Spleen (tissue), 11 donors: ENCODE measurements around the gene TMEM147. TPM values are rescaled to one million over a fixed set of nuclear protein-coding genes. Genes with fewer than 3 reads are reported as not detected.

Source experiments
- DNase-seq: peaks from one replicate; pipeline ENCODE4 v3.0.0-alpha.2; 2020
- H3K27ac ChIP-seq, 8 donors: fragments of 200-600 bp; sonication (generic) in 7 of 8; 1 replicate in 4 of 8; 2 replicates in 4 of 8; pipeline versions ENCODE4 v1.5.0 to v1.8.0; 2016 to 2021; ENCODE audit warnings: inconsistent platforms in 4 of 8, mild to moderate bottlenecking in 4 of 8, moderate library complexity in 1 of 8
- H3K27me3 ChIP-seq, 7 donors: fragments of 200-600 bp; sonication (generic) in 6 of 7; replicated peaks in 1 of 7; 1 replicate in 4 of 7; 2 replicates in 3 of 7; pipeline versions ENCODE4 v1.5.0 to v1.8.0; 2016 to 2021; ENCODE audit warnings: inconsistent platforms in 3 of 7, mild to moderate bottlenecking in 1 of 7
- H3K36me3 ChIP-seq, 6 donors: fragments of 200-600 bp; sonication (generic) in 5 of 6; 1 replicate in 4 of 6; 2 replicates in 2 of 6; pipeline versions ENCODE4 v1.5.0 to v1.8.0; 2016 to 2021; ENCODE audit warnings: inconsistent platforms in 2 of 6
- H3K4me1 ChIP-seq, 6 donors: fragments of 200-600 bp; sonication (generic) in 5 of 6; 1 replicate in 3 of 6; 2 replicates in 3 of 6; pipeline versions ENCODE4 v1.5.0 to v1.8.0; 2016 to 2021; ENCODE audit warnings: inconsistent platforms in 3 of 6
- H3K4me3 ChIP-seq, 8 donors: fragments of 200-600 bp; sonication (generic) in 7 of 8; 1 replicate in 4 of 8; 2 replicates in 4 of 8; pipeline versions ENCODE4 v1.5.0 to v1.8.0; 2016 to 2021; ENCODE audit warnings: inconsistent platforms in 4 of 8, mild to moderate bottlenecking in 4 of 8, moderate library complexity in 2 of 8
- H3K9me3 ChIP-seq, 8 donors: fragments of 200-600 bp; sonication (generic) in 7 of 8; 1 replicate in 4 of 8; 2 replicates in 4 of 8; pipeline versions ENCODE4 v1.5.0 to v1.8.0; 2016 to 2021; ENCODE audit warnings: inconsistent platforms in 4 of 8
- CTCF ChIP-seq, 11 experiments: fragments of 200-600 bp in 7 of 11; fragments of 450-650 bp in 4 of 11; sonication (generic) in 4 of 11; IDR thresholded peaks in 8 of 11; conservative IDR thresholded peaks in 3 of 11; 1 replicate in 7 of 11; 2 replicates in 4 of 11; pipeline versions ENCODE4 v1.4.0 to v1.8.0; 2016 to 2021; ENCODE audit warnings: antibody characterized with exemption in 11 of 11, inconsistent platforms in 4 of 11, mild to moderate bottlenecking in 1 of 11
- POLR2A ChIP-seq, 3 donors: fragments of 450-650 bp; IDR thresholded peaks; one replicate each; pipeline ENCODE4 v1.5.1; 2017; ENCODE audit warnings: antibody characterized with exemption in 3 of 3, mild to moderate bottlenecking in 1 of 3
- POLR2AphosphoS5 ChIP-seq, 3 donors: sonication (generic); formaldehyde crosslinking; IDR thresholded peaks; one replicate each; pipeline ENCODE4 v1.5.1; 2017; ENCODE audit warnings: antibody characterized with exemption in 3 of 3
- WGBS, 5 donors: extraction: QIAGEN DNeasy Blood & Tissue Kit in 3 of 5; methylation state at CpG; one replicate each; pipeline versions ENCODE4 v1.1.5 to v1.1.7; 2013 to 2018; 5-methylcytosine and 5-hydroxymethylcytosine counted together
- intact Hi-C: fragments of 100-400 bp; cut with DNase I; formaldehyde crosslinking; loops from one replicate; pipeline ENCODE4 v1.15.0; 2023; ENCODE audit warnings: low total_unique reads
- polyA plus RNA-seq, 3 donors: library from polyadenylated mRNA; stranded (reverse); fragments of 200-250 nt; gene quantifications; one replicate each; pipeline ENCODE4 v1.2.1, GENCODE V29; 2013
- total RNA-seq, 7 donors: library from RNA; depleted of rRNA in 3 of 7; stranded (reverse); fragments of >200 nt in 3 of 7; fragmentation: NEBNext Ultra II Directional in 4 of 7; extraction: Animal tissue kit (Norgen Biotek cat#: 25700) in 4 of 7; gene quantifications; one replicate each; pipeline versions ENCODE4 v1.1.0 to v1.2.1, GENCODE V29; 2016 to 2021
- donor health status: healthy with polysubstance abuse.
- donor health status: DM: no; HTN: no; CAD: no; lungs with moderate emphysema.
- donor health status: DM: no; HTN: no; CAD: no.
- donor health status: Bipolar disorder and iron deficiency.
- donor health status: healthy.
- donor health status: DM: no; HTN: no; CAD: no.
- donor health status: DM: yes; HTN: yes; CAD: no.

The TMEM147 gene
- total and polyA plus RNA-seq, 10 donors = 47.6 to 88.7 (median 56.3) TPM

- Histone ChIP-seq H3K36me3 (no peaks in the 10 kb centered on the region), H3K27ac (no peak overlapping the region), H3K4me3 (no peak overlapping the region), H3K27me3 (peaks cover 0 to 60% (median 16%) of the 10 kb centered on the region in 7 donors), H3K9me3 (no peaks in the 10 kb centered on the region), H3K4me1 (no peaks in the 10 kb centered on the region)
- DNase-seq = no peak
- WGBS, 5 donors = 80 to 88% (median 82%) methylated on average over 7 of the region's 7 CpGs
- no peak for TF ChIP-seq POLR2AphosphoS5 (IDR thresholded peaks at IDR 0.05)
- TF ChIP-seq CTCF (IDR thresholded peaks at IDR 0.05 in 8 of 11, conservative IDR thresholded peaks at IDR 0.05 in 3 of 11) = no peak
- TF ChIP-seq POLR2A (IDR thresholded peaks at IDR 0.05) = no peak
- intact Hi-C loops = no loop called here
Measured at GRCh38 chr19:35566738-35567137, 21.3 kb downstream of the TMEM147 start.

- Histone ChIP-seq H3K36me3 (no peaks in the 10 kb centered on the region), H3K27ac (no peak overlapping the region), H3K9me3 (peaks cover 0 to 9% (median 3%) of the 10 kb centered on the region in 8 donors), H3K4me1 (no peaks in the 10 kb centered on the region), H3K4me3 (no peak overlapping the region), H3K27me3 (peaks cover 0 to 38% (median 11%) of the 10 kb centered on the region in 7 donors)
- intact Hi-C loops = no loop called here
- no peak for TF ChIP-seq CTCF (IDR thresholded peaks at IDR 0.05 in 8 of 11, conservative IDR thresholded peaks at IDR 0.05 in 3 of 11)
- TF ChIP-seq POLR2AphosphoS5 (IDR thresholded peaks at IDR 0.05) = no peak
- 44 to 73% (median 59%) methylated on average over 2 to 5 of the region's 5 CpGs for WGBS, 5 donors
- no peak for DNase-seq
Measured at GRCh38 chr19:35569281-35569781, 23.9 kb downstream of the TMEM147 start.

DNA sequence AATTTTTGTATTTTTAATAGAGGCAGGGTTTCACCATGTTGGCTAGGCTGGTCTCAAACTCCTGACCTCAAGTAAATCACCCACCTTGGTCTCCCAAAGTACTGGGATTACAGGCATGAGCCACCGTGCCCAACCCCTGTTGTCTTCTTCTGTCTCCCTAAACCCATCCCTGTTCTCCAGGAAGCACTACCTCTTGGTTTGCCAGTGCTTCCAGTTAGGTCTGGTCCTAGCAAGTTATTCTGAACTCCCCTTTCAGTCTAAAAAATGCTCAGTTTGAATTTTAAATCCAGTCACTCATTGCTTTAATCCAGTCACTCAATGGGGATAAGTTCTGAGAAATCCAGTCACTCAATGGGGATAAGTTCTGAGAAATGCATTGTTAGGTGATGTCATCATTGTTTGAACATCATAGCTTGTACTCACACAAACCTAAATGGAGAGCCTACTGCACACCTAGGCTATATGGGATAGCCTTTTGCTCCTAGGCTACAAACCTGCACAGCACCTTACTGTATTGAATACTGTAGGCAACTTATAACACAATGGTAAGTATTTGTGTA, 26.1 kb downstream of the TMEM147 start:
- intact Hi-C loops = no loop called here
- peaks cover 5 to 30% (median 21%) of the 10 kb centered on the region in 8 donors for H3K9me3 ChIP-seq
- WGBS, 5 donors = 88 to 100% (median 93%) methylated on average over 1 of the region's 1 CpG
- H3K27ac ChIP-seq = no peak overlapping the region
- no peaks in the 10 kb centered on the region for H3K4me1 ChIP-seq
- H3K36me3 ChIP-seq = no peaks in the 10 kb centered on the region
- peaks cover 0 to 28% (median 0%) of the 10 kb centered on the region in 7 donors for H3K27me3 ChIP-seq
- no peak overlapping the region for H3K4me3 ChIP-seq
- TF ChIP-seq CTCF (IDR thresholded peaks at IDR 0.05 in 8 of 11, conservative IDR thresholded peaks at IDR 0.05 in 3 of 11) (no peak), POLR2A (IDR thresholded peaks at IDR 0.05) (no peak), POLR2AphosphoS5 (IDR thresholded peaks at IDR 0.05) (no peak)
- DNase-seq = no peak

- Histone ChIP-seq H3K36me3 (no peaks in the 10 kb centered on the region), H3K9me3 (peaks cover 5 to 49% (median 33%) of the 10 kb centered on the region in 8 donors), H3K27ac (no peak overlapping the region), H3K4me3 (no peak overlapping the region), H3K27me3 (peaks cover 0 to 31% (median 0%) of the 10 kb centered on the region in 7 donors), H3K4me1 (no peaks in the 10 kb centered on the region)
- intact Hi-C loops = no loop called here
- no peak for TF ChIP-seq POLR2A (IDR thresholded peaks at IDR 0.05)
- no peak for TF ChIP-seq CTCF (IDR thresholded peaks at IDR 0.05 in 8 of 11, conservative IDR thresholded peaks at IDR 0.05 in 3 of 11)
- TF ChIP-seq POLR2AphosphoS5 (IDR thresholded peaks at IDR 0.05) = no peak
- WGBS, 5 donors = 25 to 91% (median 80%) methylated on average over 1 of the region's 1 CpG
- no peak for DNase-seq
Measured at GRCh38 chr19:35577918-35578317, 32.5 kb downstream of the TMEM147 start.
